ENCODE measurements around the gene CPXM2. TPM values are rescaled to one million over a fixed set of nuclear protein-coding genes. Genes with fewer than 3 reads are reported as not detected.

The CPXM2 gene
- total and polyA plus RNA-seq, 2 experiments from 2014 or later: 14.8 to 19.8 TPM

- Histone ChIP-seq H3K27ac (no peak overlapping the region), H3K27me3 (replicated peaks; ENCODE audit: insufficient read depth) (no peaks in the 10 kb centered on the region), H3K4me3 (no peak overlapping the region), H3K9me3 (ENCODE audit: low read depth) (no peaks in the 10 kb centered on the region), H3K79me2 (ENCODE audit: insufficient read depth) (no peaks in the 10 kb centered on the region), H2AFZ (no peak overlapping the region), H3F3A (ENCODE audit: insufficient read depth) (no peaks in the 10 kb centered on the region), H3K9ac (no peak overlapping the region), H4K20me1 (ENCODE audit: insufficient read depth) (no peaks in the 10 kb centered on the region), H3K4me1 (ENCODE audit: insufficient read depth) (no peaks in the 10 kb centered on the region), H3K4me2 (ENCODE audit: unreplicated experiment) (no peak overlapping the region), H3K9me2 (ENCODE audit: insufficient read depth) (no peaks in the 10 kb centered on the region), H3K36me3 (ENCODE audit: low read depth) (no peaks in the 10 kb centered on the region)
- TF ChIP-seq EZH2 (IDR thresholded peaks at IDR 0.05; ENCODE audit: insufficient read depth, poor library complexity, severe bottlenecking) (no peak), EZH2phosphoT487 (IDR thresholded peaks at IDR 0.05; ENCODE audit: insufficient read depth, low read depth) (no peak)
- no peak for DNase-seq
- in situ Hi-C loops (cut with MboI): no loop called here
- WGBS, 2 experiments (ENCODE audit: low coverage in 1 of 2, low lambda C conversion rate in 2 of 2, missing lambda C conversion rate in 2 of 2): 71 to 83% methylated on average over 7 of the region's 7 CpGs
Observed at GRCh38 chr10:123759041-123759440, 132.6 kb downstream of the CPXM2 start.

GRCh38 chr10:123757853-123758252 lies 133.8 kb downstream of the CPXM2 start:
- H3K4me3 ChIP-seq: no peak overlapping the region
- no peaks in the 10 kb centered on the region for H3K4me1 ChIP-seq (ENCODE audit: insufficient read depth)
- DNase-seq: no peak
- no peaks in the 10 kb centered on the region for H3K9me2 ChIP-seq (ENCODE audit: insufficient read depth)
- H3K27ac ChIP-seq: no peak overlapping the region
- no peak overlapping the region for H3K9ac ChIP-seq
- TF ChIP-seq EZH2 (IDR thresholded peaks at IDR 0.05; ENCODE audit: insufficient read depth, poor library complexity, severe bottlenecking): no peak
- TF ChIP-seq EZH2phosphoT487 (IDR thresholded peaks at IDR 0.05; ENCODE audit: insufficient read depth, low read depth): no peak
- in situ Hi-C loops (cut with MboI): no loop called here
- no peaks in the 10 kb centered on the region for H3K9me3 ChIP-seq (ENCODE audit: low read depth)
- no peaks in the 10 kb centered on the region for H3K27me3 ChIP-seq (replicated peaks; ENCODE audit: insufficient read depth)
- H3K79me2 ChIP-seq (ENCODE audit: insufficient read depth): no peaks in the 10 kb centered on the region
- no peak overlapping the region for H3K4me2 ChIP-seq (ENCODE audit: unreplicated experiment)
- no peaks in the 10 kb centered on the region for H3F3A ChIP-seq (ENCODE audit: insufficient read depth)
- H4K20me1 ChIP-seq (ENCODE audit: insufficient read depth): no peaks in the 10 kb centered on the region
- H3K36me3 ChIP-seq (ENCODE audit: low read depth): no peaks in the 10 kb centered on the region
- 67 to 73% methylated on average over 6 of the region's 6 CpGs for WGBS, 2 experiments (ENCODE audit: low coverage in 1 of 2, low lambda C conversion rate in 2 of 2, missing lambda C conversion rate in 2 of 2)
- H2AFZ ChIP-seq: no peak overlapping the region

GRCh38 chr10:123755061-123755460 lies 136.5 kb downstream of the CPXM2 start:
- TF ChIP-seq EZH2phosphoT487 (IDR thresholded peaks at IDR 0.05; ENCODE audit: insufficient read depth, low read depth) (no peak), EZH2 (IDR thresholded peaks at IDR 0.05; ENCODE audit: insufficient read depth, poor library complexity, severe bottlenecking) (no peak)
- H3K9me3 ChIP-seq (ENCODE audit: low read depth): no peaks in the 10 kb centered on the region

GRCh38 chr10:123754123-123754522 lies 137.5 kb downstream of the CPXM2 start:
- no peak for DNase-seq
- WGBS, 2 experiments (ENCODE audit: low coverage in 1 of 2, low lambda C conversion rate in 2 of 2, missing lambda C conversion rate in 2 of 2): 62 to 69% methylated on average over 4 of the region's 4 CpGs
- in situ Hi-C loops (cut with MboI): no loop called here

More at GRCh38 chr10:123755061-123755460, 136.5 kb downstream of the CPXM2 start:
- Histone ChIP-seq H3F3A (ENCODE audit: insufficient read depth) (no peaks in the 10 kb centered on the region), H3K27me3 (replicated peaks; ENCODE audit: insufficient read depth) (no peaks in the 10 kb centered on the region), H2AFZ (no peak overlapping the region), H4K20me1 (ENCODE audit: insufficient read depth) (no peaks in the 10 kb centered on the region), H3K79me2 (ENCODE audit: insufficient read depth) (no peaks in the 10 kb centered on the region), H3K9me2 (ENCODE audit: insufficient read depth) (no peaks in the 10 kb centered on the region), H3K36me3 (ENCODE audit: low read depth) (no peaks in the 10 kb centered on the region), H3K4me1 (ENCODE audit: insufficient read depth) (no peaks in the 10 kb centered on the region), H3K4me2 (ENCODE audit: unreplicated experiment) (no peak overlapping the region), H3K9ac (no peak overlapping the region), H3K4me3 (no peak overlapping the region), H3K27ac (no peak overlapping the region)
- WGBS, 2 experiments (ENCODE audit: low coverage in 1 of 2, low lambda C conversion rate in 2 of 2, missing lambda C conversion rate in 2 of 2): 68 to 86% methylated on average over 2 of the region's 2 CpGs
- in situ Hi-C loops (cut with MboI): no loop called here
- no peak for DNase-seq

More at GRCh38 chr10:123754123-123754522, 137.5 kb downstream of the CPXM2 start:
- no peak overlapping the region for H2AFZ ChIP-seq
- TF ChIP-seq EZH2 (IDR thresholded peaks at IDR 0.05; ENCODE audit: insufficient read depth, poor library complexity, severe bottlenecking) (no peak), EZH2phosphoT487 (IDR thresholded peaks at IDR 0.05; ENCODE audit: insufficient read depth, low read depth) (no peak)
- no peak overlapping the region for H3K4me3 ChIP-seq
- no peaks in the 10 kb centered on the region for H3K27me3 ChIP-seq (replicated peaks; ENCODE audit: insufficient read depth)
- H3K9me3 ChIP-seq (ENCODE audit: low read depth): no peaks in the 10 kb centered on the region
- no peaks in the 10 kb centered on the region for H3K4me1 ChIP-seq (ENCODE audit: insufficient read depth)
- no peaks in the 10 kb centered on the region for H3K36me3 ChIP-seq (ENCODE audit: low read depth)
- no peaks in the 10 kb centered on the region for H3F3A ChIP-seq (ENCODE audit: insufficient read depth)
- H3K4me2 ChIP-seq (ENCODE audit: unreplicated experiment): no peak overlapping the region
- no peaks in the 10 kb centered on the region for H3K9me2 ChIP-seq (ENCODE audit: insufficient read depth)
- no peaks in the 10 kb centered on the region for H4K20me1 ChIP-seq (ENCODE audit: insufficient read depth)
- no peaks in the 10 kb centered on the region for H3K79me2 ChIP-seq (ENCODE audit: insufficient read depth)
- no peak overlapping the region for H3K27ac ChIP-seq
- H3K9ac ChIP-seq: no peak overlapping the region
